SK-N-SH (cell line): ENCODE results near the gene CADPS2. TPM values are rescaled to one million over a fixed set of nuclear protein-coding genes. Genes with fewer than 3 reads are reported as not detected.

Experiments used
- CTCF ChIA-PET: fragments of 300-600, 350-600 bp; formaldehyde crosslinking; extraction: SDS; loops from one replicate; lab custom pipeline; 2021; lab: Yijun Ruan, JAX
- POLR2A ChIA-PET: fragments of 350-600 bp; sonication (Branson Sonifier 250); formaldehyde crosslinking; extraction: SDS; loops from one replicate; lab custom pipeline; 2020; ENCODE audit warnings: antibody characterized with exemption, inconsistent platforms; lab: Yijun Ruan, JAX
- DNase-seq: peaks from one replicate; pipeline ENCODE4 v3.0.0; 2012
- H2AFZ ChIP-seq: fragments of 200-600 bp; sonication (generic); 2 replicates; pipeline ENCODE4 v1.8.1; 2016; ENCODE audit warnings: antibody characterized with exemption, mild to moderate bottlenecking, low read depth
- H3F3A ChIP-seq: fragments of 200-600 bp; sonication (generic); replicated peaks from 2 replicates; pipeline ENCODE3; 2016; ENCODE audit warnings: antibody characterized with exemption, mild to moderate bottlenecking; ENCODE audit not compliant: insufficient read depth
- H3K27ac ChIP-seq, 2 experiments: fragments of 200-500 bp in 1 of 2; fragments of 200-600 bp in 1 of 2; sonication (Bioruptor generic) in 1 of 2; sonication (generic), shearing (Covaris generic) in 1 of 2; 2 replicates each; pipeline versions ENCODE4 v1.5.1 to v1.6.1; 2014 to 2016; ENCODE audit warnings: low read depth in 2 of 2, inconsistent platforms in 1 of 2, low read length in 1 of 2, mild to moderate bottlenecking in 1 of 2, mixed read lengths in 1 of 2
- H3K27me3 ChIP-seq: fragments of 200-600 bp; sonication (generic), shearing (Covaris generic); 2 replicates; pipeline ENCODE4 v1.6.1; 2016; ENCODE audit warnings: mixed run types; ENCODE audit not compliant: insufficient read depth
- H3K36me3 ChIP-seq, 2 experiments: fragments of 200-500 bp in 1 of 2; fragments of 200-600 bp in 1 of 2; sonication (Bioruptor generic) in 1 of 2; sonication (generic) in 1 of 2; replicated peaks in 1 of 2; 2 replicates each; pipeline versions ENCODE3 to v1.5.1; 2014 to 2016; ENCODE audit warnings: low read length in 1 of 2, mild to moderate bottlenecking in 1 of 2; ENCODE audit not compliant: insufficient read depth in 2 of 2, control insufficient read depth in 1 of 2
- H3K4me1 ChIP-seq, 2 experiments: fragments of 200-500 bp in 1 of 2; fragments of 200-600 bp in 1 of 2; sonication (Bioruptor generic) in 1 of 2; sonication (generic), shearing (Covaris generic) in 1 of 2; 2 replicates each; pipeline versions ENCODE4 v1.5.1 to v1.6.1; 2014 to 2016; ENCODE audit warnings: low read depth in 1 of 2, low read length in 1 of 2, mixed run types in 1 of 2; ENCODE audit not compliant: insufficient read depth in 2 of 2, control insufficient read depth in 1 of 2
- H3K4me2 ChIP-seq: fragments of 200-600 bp; sonication (generic), shearing (Covaris generic); 2 replicates; pipeline ENCODE4 v1.6.1; 2017; ENCODE audit warnings: mixed run types
- H3K4me3 ChIP-seq, 2 experiments: fragments of 200-500 bp in 1 of 2; fragments of 200-600 bp in 1 of 2; sonication (Bioruptor generic) in 1 of 2; sonication (generic), shearing (Covaris generic) in 1 of 2; 2 replicates each; pipeline versions ENCODE4 v1.5.1 to v1.8.1; 2014 to 2016; ENCODE audit warnings: low read depth in 2 of 2, inconsistent platforms in 1 of 2, low read length in 1 of 2, mild to moderate bottlenecking in 1 of 2, mixed read lengths in 1 of 2, moderate library complexity in 1 of 2
- H3K79me2 ChIP-seq: fragments of 200-600 bp; sonication (generic); 2 replicates; pipeline ENCODE4 v1.8.1; 2017; ENCODE audit warnings: mild to moderate bottlenecking; ENCODE audit not compliant: insufficient read depth
- H3K9ac ChIP-seq: fragments of 200-600 bp; sonication (generic); 2 replicates; pipeline ENCODE4 v1.6.1; 2017; ENCODE audit warnings: mixed run types
- H3K9me2 ChIP-seq: fragments of 200-600 bp; sonication (generic); 2 replicates; pipeline ENCODE4 v1.6.1; 2017; ENCODE audit warnings: mixed run types
- H3K9me3 ChIP-seq: fragments of 200-600 bp; sonication (generic); 2 replicates; pipeline ENCODE4 v1.6.1; 2017; ENCODE audit warnings: mixed run types, mild to moderate bottlenecking, moderate library complexity
- H4K20me1 ChIP-seq: fragments of 200-600 bp; sonication (generic); 2 replicates; pipeline ENCODE4 v1.6.1; 2017; ENCODE audit warnings: mild to moderate bottlenecking, mixed run types; ENCODE audit not compliant: insufficient read depth
- CHD2 ChIP-seq: fragments of 150-350 bp; IDR thresholded peaks from 2 replicates; pipeline ENCODE4 v1.6.1; 2018; ENCODE audit warnings: low read length; ENCODE audit not compliant: partially characterized antibody
- ELF1 ChIP-seq: IDR thresholded peaks from 2 replicates; pipeline ENCODE4 v1.4.0; 2012
- EP300 ChIP-seq, 2 experiments: IDR thresholded peaks; 2 replicates each; pipeline versions ENCODE4 v1.4.0 to v1.6.1; 2012; ENCODE audit warnings: borderline replicate concordance in 1 of 2, low read depth in 1 of 2, low read length in 1 of 2
- FOSL2 ChIP-seq: IDR thresholded peaks from 2 replicates; pipeline ENCODE4 v1.4.0; 2012; ENCODE audit warnings: low read depth, mild to moderate bottlenecking, moderate library complexity, borderline replicate concordance
- FOXJ3 ChIP-seq: sonication (generic); formaldehyde crosslinking; IDR thresholded peaks from 2 replicates; pipeline ENCODE4 v1.5.1; 2020; ENCODE audit warnings: mild to moderate bottlenecking, missing genetic modification reagents
- MXI1 ChIP-seq: IDR thresholded peaks from 2 replicates; pipeline ENCODE4 v1.6.1; 2012; ENCODE audit warnings: mild to moderate bottlenecking, low read depth, low read length, improper control_type of control experiment
- POLR2AphosphoS5 ChIP-seq: IDR thresholded peaks from 2 replicates; pipeline ENCODE4 v1.6.1; 2012; ENCODE audit warnings: low read depth, low read length
- RCOR1 ChIP-seq: fragments of 150-350 bp; IDR thresholded peaks from 2 replicates; pipeline ENCODE4 v1.6.1; 2017; ENCODE audit warnings: antibody characterized with exemption, low read length
- SIN3A ChIP-seq: IDR thresholded peaks from 2 replicates; pipeline ENCODE4 v1.6.1; 2012; ENCODE audit warnings: low read depth, mild to moderate bottlenecking, low read length, moderate library complexity, borderline replicate concordance
- TCF12 ChIP-seq: IDR thresholded peaks from 2 replicates; pipeline ENCODE4 v1.4.0; 2012
- WGBS: methylation state at CpG from one replicate; pipeline ENCODE4 v1.1.6; 2017; ENCODE audit warnings: low lambda C conversion rate; 5-methylcytosine and 5-hydroxymethylcytosine counted together
- polyA plus RNA-seq, 3 experiments: library from polyadenylated mRNA; depleted of rRNA; stranded (reverse); fragments of >200 nt; gene quantifications; 2 replicates each; pipeline ENCODE4 v1.2.3, GENCODE V29; 2012
- TF ChIP-seq, protein P1 (sequence below): fragments of 150-350 bp; IDR thresholded peaks from 2 replicates; pipeline ENCODE4 v1.6.1; 2017; ENCODE audit warnings: antibody characterized with exemption, low read length, low read depth, borderline replicate concordance
- TF ChIP-seq, protein P2 (sequence below): IDR thresholded peaks from 2 replicates; pipeline ENCODE4 v1.6.1; 2012; ENCODE audit warnings: mild to moderate bottlenecking, low read depth, low read length, moderate library complexity

Gene CADPS2
- polyA plus RNA-seq, 1 of the 3 experiments (the other 2 are of a cell fraction): 0.05 TPM

DNA sequence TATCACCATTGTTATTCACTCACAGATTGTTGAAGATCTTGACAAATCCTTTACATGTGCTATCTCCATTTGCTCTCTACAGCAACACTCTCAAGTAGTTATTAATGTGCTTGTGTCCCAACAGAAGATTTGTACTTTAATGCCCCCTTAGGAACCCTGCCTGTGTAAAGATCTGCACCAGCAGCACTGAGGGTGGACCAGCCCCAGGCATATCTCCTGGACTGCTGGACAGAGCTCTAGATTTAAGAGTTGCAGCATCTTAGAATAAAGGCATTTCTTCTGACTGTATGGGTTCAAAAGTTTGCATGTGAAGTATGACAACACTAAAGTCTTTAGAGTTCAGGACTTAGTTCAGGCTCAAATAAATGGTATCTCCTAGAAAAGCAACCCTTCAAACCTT, 282.0 kb downstream of the CADPS2 start:
- POLR2A ChIA-PET: no interaction called here

DNA sequence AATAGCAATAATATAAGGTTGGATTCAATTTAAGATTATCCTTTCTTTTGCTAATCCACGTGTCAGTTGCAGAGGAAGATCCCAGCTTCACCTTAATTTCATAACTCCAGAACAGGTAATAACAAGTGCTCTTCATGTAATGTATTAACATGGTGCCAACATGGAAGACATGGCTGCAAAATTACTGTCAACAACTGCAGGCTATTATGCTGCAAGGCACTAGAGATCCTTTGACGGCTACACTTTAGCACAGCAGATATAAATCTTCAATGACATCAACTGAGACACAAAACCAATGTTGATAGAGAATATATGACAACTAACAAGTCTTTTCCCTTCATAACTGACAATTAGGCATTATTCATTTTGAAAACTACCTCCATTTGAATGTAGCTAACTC, 283.5 kb downstream of the CADPS2 start:
- Histone ChIP-seq H3K27ac (no peak overlapping the region), H3F3A (no peaks in the 10 kb centered on the region), H4K20me1 (no peaks in the 10 kb centered on the region), H3K27me3 (no peaks in the 10 kb centered on the region), H3K9me2 (no peaks in the 10 kb centered on the region), H2AFZ (no peak overlapping the region), H3K4me3 (no peak overlapping the region), H3K9ac (no peak overlapping the region), H3K4me1 (no peaks in the 10 kb centered on the region), H3K9me3 (no peaks in the 10 kb centered on the region), H3K4me2 (no peak overlapping the region), H3K79me2 (no peaks in the 10 kb centered on the region), H3K36me3 (no peaks in the 10 kb centered on the region)
- no peak for TF ChIP-seq SIN3A
- no peak for TF ChIP-seq TCF12
- no peak for TF ChIP-seq CHD2
- 2% methylated on average over 2 of the region's 2 CpGs for WGBS
- ChIA-PET CTCF (interaction anchor here (1.4 kb wide), 1 partner anchor 8 kb away, joined by 3 read pairs; no protein-coding TSS in a partner anchor), POLR2A (no interaction called here)
- no peak for DNase-seq

More for the DNA sequence above, 282.0 kb downstream of the CADPS2 start:
- Histone ChIP-seq H2AFZ (no peak overlapping the region), H3K79me2 (no peaks in the 10 kb centered on the region), H3K27ac (no peak overlapping the region), H3K36me3 (no peaks in the 10 kb centered on the region), H3K4me1 (no peaks in the 10 kb centered on the region), H3F3A (no peaks in the 10 kb centered on the region), H3K9me2 (no peaks in the 10 kb centered on the region), H3K9me3 (no peaks in the 10 kb centered on the region), H3K27me3 (no peaks in the 10 kb centered on the region), H3K9ac (no peak overlapping the region), H3K4me2 (no peak overlapping the region), H3K4me3 (no peak overlapping the region), H4K20me1 (no peaks in the 10 kb centered on the region)
- DNase-seq: no peak
- CTCF ChIA-PET: no interaction called here
- TF ChIP-seq EP300 (IDR thresholded peaks at IDR 0.05; ENCODE audit: borderline replicate concordance in 1 of 2, low read depth in 1 of 2, low read length in 1 of 2): no peak
- TF ChIP-seq, protein P1, sequence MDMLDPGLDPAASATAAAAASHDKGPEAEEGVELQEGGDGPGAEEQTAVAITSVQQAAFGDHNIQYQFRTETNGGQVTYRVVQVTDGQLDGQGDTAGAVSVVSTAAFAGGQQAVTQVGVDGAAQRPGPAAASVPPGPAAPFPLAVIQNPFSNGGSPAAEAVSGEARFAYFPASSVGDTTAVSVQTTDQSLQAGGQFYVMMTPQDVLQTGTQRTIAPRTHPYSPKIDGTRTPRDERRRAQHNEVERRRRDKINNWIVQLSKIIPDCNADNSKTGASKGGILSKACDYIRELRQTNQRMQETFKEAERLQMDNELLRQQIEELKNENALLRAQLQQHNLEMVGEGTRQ: no peak
- TF ChIP-seq, protein P2, sequence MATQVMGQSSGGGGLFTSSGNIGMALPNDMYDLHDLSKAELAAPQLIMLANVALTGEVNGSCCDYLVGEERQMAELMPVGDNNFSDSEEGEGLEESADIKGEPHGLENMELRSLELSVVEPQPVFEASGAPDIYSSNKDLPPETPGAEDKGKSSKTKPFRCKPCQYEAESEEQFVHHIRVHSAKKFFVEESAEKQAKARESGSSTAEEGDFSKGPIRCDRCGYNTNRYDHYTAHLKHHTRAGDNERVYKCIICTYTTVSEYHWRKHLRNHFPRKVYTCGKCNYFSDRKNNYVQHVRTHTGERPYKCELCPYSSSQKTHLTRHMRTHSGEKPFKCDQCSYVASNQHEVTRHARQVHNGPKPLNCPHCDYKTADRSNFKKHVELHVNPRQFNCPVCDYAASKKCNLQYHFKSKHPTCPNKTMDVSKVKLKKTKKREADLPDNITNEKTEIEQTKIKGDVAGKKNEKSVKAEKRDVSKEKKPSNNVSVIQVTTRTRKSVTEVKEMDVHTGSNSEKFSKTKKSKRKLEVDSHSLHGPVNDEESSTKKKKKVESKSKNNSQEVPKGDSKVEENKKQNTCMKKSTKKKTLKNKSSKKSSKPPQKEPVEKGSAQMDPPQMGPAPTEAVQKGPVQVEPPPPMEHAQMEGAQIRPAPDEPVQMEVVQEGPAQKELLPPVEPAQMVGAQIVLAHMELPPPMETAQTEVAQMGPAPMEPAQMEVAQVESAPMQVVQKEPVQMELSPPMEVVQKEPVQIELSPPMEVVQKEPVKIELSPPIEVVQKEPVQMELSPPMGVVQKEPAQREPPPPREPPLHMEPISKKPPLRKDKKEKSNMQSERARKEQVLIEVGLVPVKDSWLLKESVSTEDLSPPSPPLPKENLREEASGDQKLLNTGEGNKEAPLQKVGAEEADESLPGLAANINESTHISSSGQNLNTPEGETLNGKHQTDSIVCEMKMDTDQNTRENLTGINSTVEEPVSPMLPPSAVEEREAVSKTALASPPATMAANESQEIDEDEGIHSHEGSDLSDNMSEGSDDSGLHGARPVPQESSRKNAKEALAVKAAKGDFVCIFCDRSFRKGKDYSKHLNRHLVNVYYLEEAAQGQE: 0 out of 2 replicates have a peak, but pooled peaks have one; percentile 28

DNA sequence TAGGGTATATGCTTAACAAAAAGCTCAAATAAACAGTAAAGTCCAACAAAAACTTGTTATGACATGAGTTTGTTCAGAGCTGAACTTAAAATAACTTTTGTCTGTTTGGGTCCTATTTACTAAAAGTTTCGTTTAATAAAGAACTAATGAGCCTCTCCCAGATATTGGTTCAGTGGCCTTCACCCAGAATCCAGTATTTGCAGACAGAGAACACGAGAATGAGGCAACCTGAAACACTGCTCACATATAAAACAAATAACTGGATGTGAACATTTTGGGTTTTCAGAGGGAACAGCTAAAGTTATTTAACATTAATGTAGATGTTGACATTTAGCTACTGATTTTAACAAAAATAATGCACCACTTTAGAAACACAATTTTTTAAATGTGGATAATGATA, 285.6 kb downstream of the CADPS2 start:
- Histone ChIP-seq H3K9me3 (no peaks in the 10 kb centered on the region), H3K36me3 (no peaks in the 10 kb centered on the region), H3K9me2 (no peaks in the 10 kb centered on the region), H3K27ac (no peak overlapping the region), H4K20me1 (no peaks in the 10 kb centered on the region), H3K4me3 (no peak overlapping the region), H2AFZ (no peak overlapping the region), H3K27me3 (no peaks in the 10 kb centered on the region), H3K9ac (no peak overlapping the region), H3K4me1 (no peaks in the 10 kb centered on the region), H3K4me2 (no peak overlapping the region), H3K79me2 (no peaks in the 10 kb centered on the region), H3F3A (no peaks in the 10 kb centered on the region)
- under 1% methylated on average over 2 of the region's 2 CpGs for WGBS
- DNase-seq: no peak
- CTCF ChIA-PET: no interaction called here
- POLR2A ChIA-PET: no interaction called here
- TF ChIP-seq POLR2AphosphoS5: no peak
- no peak for TF ChIP-seq TCF12
- no peak for TF ChIP-seq CHD2
- no peak for TF ChIP-seq FOSL2
- TF ChIP-seq, protein P2: no peak
- no peak for TF ChIP-seq MXI1
- TF ChIP-seq ELF1: no peak
- no peak for TF ChIP-seq FOXJ3 (CRISPR knock-in tag)
- TF ChIP-seq RCOR1: no peak
- no peak for TF ChIP-seq SIN3A
